ENCODE data around the gene ARMC3.
A peak's percentile ranks its signal among the peaks of the same experiment; 100 is the strongest.
"Not testable (repeated sequence)": the region's sequence is repeated elsewhere in the genome, so short reads cannot be mapped to it uniquely, and the experiment has no call there.

Gene ARMC3

DNA sequence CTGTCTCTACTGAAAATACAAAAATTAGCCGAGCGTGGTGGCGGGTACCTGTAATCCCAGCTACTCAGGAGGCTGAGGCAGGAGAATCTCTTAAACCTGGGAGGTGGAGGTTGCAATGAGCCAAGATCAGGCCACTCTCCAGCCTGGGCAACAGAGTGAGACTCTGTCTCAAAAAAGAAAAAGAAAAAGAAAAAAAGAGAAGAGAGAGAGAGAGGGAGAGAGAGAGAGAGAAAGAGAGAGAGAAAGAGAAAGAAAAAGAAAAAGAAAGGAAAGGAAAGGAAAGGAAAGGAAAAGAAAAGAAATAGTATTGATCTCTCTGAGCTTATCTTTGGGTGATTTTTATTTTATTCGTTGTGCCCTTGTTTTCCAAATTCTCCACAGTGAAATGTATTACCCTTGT is 1.2 kb downstream of the ARMC3 start:
- not testable (repeated sequence) for DNase-seq

DNA sequence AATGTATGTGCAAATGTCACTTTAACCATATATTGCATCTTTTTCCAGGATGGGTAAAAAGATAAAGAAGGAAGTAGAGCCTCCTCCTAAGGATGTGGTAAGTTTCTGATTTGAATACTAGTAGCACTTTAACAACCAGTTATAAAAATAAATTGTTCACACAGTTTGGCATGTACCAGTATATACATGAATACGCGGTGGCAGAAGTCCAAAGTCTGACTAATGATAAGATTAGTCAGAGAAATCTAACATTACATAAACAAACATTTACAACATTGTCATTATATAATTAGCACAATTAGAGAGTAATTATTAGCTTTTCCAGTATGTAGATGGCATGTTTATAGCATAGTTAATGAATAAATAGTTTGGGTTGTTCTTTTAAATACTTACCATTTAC is 4.1 kb downstream of the ARMC3 start:
- DNase-seq = no peak

DNA sequence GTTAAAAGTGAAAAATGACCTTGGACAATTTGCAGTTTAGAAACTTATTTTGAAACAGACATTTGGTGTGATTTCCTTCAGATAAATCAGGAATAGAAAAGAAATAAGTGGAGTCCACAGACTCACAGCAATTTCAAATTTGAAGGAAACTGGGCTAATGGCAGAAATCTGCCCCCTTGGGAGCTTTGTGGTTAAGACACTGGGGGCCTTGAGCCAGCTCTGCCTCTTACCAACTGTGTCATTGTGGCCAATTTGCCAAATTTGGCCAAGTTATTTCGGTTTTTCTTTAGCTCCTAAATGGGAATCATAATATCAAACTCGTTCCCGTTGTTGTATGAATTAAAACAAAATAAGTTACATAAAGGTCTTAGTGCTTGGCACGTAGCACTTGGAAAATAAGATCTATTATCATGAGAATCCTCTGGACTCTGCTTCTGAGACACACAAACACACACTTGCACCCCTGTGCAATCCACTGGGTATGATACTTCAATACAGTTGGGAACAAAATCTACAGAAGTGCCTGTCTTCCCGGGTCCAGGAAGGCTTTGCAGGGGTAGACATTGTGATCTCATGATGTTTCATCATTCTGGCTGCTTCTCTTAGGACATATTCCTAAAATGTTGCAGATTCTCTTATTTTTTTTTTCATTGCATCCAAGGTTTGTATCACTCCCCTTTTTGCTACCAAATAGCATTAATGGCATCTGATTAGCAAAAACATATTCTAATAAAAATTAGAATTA is 4.9 kb downstream of the ARMC3 start:
- DNase-seq = no peak

DNA sequence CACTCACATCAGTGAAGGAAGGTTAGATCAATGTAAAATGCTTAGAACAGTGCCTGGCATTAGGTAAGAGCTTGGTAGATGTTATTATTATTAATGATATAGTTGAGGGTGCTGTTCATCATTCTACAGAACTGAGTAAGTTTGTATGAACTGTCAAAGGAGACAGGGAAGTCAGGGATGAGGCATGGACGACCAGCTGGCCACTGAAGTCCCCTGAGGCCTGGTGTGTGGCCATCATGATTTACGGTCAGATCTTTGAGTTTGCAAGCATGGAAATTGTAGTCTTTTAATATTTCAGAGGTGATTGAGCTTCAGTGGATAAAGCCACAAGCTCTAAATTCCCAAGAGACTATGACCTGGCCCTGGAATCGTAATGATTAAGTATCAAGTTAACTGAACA is 6.9 kb downstream of the ARMC3 start:
- no peak for DNase-seq

DNA sequence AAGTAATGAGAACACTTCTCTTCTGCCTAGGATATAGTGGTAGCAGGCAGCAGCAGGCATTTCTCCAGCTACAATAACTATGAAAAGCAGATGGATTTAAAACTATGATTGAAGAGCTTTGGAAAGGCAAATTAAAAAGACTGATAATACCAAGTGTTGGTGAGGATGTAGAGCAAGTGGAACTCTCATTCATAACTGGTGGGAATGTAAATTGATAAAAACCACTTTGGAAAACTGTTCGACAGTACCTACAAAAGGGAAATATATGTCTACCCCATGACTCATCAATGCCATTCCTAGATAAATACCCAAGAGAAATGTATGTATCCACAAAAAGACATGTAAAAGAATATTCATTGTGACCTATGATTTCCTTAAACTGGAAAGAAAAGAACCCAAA is 14.6 kb downstream of the ARMC3 start:
- DNase-seq = no peak

DNA sequence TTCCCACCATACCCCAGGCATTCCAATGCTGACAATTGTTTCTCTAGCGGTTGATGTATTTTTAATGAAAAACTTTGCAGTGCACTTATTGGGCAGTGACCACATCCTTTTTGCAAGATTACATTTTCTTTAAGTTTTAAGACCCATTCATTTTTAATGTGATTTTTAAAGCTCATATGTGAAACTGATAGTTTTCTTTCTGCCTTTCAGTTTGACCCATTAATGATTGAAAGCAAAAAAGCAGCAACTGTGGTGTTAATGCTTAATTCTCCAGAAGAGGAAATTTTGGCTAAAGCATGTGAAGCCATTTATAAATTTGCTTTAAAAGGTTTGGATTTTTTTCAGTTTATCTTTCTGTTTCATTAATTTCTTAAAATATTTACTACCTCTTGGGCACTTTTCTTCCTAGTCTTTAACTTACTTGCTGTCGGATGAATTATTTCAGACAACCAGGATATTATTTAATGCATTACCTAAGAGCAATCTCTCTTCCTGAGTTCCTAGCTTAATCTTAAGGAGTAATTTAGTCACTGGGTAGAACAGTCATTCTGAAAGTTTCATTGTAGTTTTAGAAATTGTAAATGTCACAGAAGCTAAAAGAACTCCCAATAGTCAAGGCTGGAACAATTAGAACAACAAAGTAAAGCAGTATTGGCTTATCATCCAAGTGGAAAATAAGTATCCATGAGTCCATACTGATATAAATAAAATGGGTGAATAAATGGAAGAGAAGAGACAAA is 18.3 kb downstream of the ARMC3 start:
- DNase-seq = no peak

DNA sequence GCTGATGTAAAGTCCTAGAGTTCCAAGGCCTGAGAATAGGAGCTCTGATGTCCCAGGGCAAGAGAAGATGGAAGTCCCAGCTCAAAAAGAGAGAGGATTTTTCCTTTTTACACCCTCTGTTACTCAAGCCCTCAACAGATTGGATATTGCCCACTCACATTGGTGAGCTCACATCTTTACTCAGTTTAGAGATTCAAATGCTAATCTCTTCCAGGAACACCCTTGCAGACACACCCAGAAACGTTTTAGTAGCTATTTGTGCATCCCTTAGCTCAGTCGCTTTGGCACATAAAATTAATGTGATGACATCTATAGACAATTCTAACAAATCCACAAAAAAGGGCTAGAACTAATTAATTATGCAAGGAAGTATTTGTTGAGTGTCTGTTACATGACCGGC is 27.1 kb downstream of the ARMC3 start:
- DNase-seq = no peak

DNA sequence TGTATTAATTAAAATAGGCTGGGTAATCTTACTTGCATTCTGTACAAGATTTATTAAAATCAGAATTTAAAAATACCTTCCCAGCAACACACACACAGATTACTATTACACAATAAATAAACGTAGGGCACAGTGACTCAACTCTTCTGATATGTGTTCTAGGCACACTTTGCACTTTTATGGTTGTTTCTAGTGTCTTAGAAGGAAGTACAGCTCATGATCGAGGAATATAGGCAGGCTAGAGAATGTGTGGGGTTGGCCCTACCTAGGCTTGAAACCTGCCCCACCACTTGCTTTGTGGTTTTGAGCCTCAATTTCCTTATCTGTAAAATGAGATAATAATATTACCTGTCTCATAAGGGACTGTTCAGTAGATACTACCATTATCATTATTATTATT is 30.5 kb downstream of the ARMC3 start:
- DNase-seq = no peak

DNA sequence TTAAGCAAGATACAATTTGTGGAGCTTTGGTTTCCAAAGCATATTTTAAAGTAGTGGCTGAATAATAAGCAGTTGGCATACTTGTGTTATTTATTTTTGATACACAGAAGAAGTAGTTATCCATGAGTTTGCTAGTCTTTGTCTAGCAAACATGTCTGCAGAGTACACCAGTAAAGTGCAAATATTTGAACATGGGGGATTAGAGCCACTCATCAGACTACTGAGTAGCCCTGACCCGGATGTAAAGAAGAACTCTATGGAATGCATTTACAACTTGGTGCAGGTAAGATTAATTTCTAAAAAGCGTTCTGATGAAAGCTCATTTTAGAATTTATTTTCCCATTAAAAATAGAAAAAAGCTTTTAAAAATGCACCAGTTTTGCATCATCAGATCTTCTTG is 31.4 kb downstream of the ARMC3 start:
- no peak for DNase-seq

DNA sequence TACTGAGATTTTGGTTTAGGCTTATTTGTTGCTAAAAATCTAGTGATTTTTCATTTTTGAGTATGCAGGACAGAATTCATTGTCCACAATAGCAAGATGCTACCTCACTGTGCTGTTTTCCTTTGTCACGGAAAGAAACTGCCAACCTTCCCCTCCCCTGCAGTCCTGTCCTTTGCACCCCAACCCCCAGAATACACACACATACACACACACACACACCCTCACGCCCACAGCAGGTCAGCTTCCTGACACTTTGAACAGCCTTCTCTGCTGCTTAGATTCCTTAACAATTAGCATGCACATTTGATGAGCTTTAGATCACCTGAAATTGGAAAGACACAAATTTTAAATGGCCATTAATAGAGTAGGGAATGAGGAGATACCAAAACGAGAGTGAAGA is 32.1 kb downstream of the ARMC3 start:
- DNase-seq = no peak

DNA sequence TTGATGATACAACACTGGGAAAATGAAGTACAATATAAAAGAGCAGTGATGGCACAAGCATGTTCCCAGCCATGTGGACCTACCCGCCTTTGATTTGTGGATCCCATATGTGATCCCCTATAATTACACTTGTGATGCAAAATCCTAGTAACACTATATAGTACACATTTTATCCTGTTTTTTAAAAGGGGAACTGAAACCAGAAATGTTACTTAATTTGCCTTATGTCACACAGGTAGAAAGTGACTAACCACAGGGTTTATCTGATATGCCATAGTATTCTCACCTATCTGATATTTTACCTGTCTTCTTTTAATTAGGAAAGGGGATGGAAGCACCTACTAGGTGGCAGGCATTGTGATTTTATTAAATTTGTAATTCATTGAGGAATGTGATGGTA is 35.0 kb downstream of the ARMC3 start:
- DNase-seq = no peak

DNA sequence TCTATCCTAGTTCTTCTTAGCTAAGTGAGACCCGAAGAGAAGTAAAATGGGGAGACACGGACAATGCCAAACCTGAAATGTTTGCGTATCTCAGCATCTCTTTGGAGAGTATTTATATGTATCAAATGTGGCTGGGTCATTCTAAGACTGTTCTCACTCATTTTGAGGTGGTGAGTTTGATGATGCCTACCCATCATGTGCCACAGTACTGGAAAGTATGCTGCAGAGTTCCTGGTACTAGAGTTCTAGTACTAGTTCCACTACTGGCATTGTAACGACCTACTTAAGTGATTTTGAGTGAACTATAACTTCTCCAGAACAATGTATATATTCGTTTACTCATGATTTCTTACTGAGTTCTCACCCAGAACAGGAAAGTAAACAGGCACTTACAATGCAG is 41.9 kb downstream of the ARMC3 start:
- DNase-seq = no peak

DNA sequence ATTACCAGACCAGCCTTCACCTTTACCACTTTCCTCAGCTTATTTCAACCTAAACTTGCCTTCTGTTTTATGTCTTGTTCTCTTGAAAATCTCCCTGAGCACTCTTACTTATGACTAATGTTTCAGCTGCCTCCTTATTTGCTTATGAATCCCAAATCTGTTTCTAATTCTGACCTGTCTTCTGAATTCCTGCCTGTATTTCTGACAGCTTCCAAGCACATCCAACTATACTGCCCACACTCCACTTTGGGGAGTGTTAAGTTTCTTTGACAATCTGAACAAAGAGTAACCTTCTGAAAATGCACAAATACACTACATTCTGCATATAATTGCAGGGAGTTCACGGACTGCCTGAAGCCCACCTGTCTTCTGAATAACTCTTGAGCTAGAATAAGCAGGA is 48.7 kb downstream of the ARMC3 start:
- no peak for DNase-seq

DNA sequence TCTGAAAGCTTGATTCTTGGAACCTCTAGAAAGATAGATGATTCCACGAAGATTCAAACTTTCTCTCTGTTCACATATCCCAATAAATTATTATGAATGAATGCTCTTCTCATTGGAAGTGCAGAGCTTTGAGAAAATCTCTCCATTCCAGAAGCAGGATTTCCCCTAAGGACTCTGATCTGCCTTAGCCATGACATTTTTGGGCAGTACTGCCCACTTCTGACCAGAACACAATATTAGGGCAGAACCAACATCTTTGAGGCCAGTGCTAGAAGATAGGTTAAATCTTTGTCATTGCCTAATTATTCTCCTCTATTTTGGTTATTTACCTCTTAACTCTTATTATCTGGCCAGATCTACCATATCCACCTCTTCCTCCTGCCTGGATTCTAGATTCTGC is 49.9 kb downstream of the ARMC3 start:
- no peak for DNase-seq

DNA sequence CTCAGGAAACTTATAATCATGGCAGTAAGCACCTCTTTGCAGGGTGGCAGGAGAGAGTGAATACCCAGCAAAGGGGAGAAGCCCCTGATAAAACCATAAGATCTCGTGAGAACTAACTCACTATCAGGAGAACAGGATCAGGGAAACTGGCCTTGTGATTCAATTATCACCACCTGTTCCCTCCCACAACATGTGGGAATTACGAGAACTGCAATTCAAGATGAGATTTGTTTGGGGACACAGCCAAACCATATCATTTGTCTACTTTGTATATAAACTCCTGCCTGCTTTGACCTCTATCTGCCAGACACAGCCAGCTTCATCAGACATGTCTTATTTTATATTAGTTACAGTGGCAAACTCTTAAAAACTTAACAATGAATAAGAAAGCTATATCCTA is 50.4 kb downstream of the ARMC3 start:
- no peak for DNase-seq

DNA sequence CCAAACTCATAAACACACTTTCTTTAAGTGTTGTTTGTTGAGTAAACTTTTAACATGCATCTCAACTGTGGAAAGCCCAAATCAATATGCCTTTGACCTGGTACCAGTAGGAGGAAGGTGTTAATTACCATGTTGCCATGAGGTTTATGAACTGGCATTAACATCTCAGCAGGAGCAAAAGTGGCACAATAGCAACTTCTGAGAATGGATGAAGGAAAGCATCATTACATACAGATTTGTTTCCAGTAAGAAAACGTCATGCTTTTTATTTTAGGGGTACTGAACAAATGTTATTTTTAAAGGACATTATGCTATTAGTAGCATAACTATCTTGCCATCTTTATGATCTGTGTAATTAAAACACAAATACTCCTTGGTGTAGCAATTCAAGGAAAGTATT is 51.1 kb downstream of the ARMC3 start:
- DNase-seq = no peak

DNA sequence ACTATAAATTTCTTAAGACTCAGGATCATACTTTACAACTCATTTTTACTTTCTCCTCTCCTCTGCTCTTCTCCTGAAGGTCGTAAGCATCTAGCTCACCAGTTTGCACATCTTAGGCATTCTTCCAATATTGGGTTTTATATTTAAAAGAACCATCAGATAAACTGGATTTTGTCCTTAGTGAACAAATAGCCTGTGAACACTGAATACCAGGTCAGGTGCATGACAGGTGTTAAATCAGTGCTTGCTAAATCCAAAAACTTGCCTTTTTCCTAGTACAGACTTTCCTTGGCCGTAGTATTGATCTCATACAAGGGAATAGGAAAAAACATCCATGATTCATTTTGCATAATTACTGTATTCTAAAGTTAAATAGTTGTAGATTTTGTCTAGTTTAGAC is 53.0 kb downstream of the ARMC3 start:
- no peak for DNase-seq

DNA sequence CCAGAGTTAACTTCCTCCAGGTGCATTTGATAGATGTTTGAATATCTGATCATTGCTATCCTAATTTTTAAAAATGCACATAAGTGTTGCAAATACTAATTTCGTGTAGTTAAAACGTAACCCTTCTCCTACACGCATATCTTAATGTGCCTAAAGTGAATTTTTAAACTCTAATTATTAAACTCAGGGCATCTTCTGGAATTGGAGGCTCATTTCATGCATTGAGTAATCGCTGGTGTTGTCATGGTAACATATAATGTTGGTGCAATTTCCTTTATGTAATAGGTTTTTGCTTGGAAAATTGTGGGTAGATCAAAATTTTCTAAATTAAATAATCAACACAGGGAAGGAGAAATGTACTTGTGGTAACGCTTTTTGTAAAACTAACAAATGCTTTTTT is 56.2 kb downstream of the ARMC3 start:
- DNase-seq = no peak

DNA sequence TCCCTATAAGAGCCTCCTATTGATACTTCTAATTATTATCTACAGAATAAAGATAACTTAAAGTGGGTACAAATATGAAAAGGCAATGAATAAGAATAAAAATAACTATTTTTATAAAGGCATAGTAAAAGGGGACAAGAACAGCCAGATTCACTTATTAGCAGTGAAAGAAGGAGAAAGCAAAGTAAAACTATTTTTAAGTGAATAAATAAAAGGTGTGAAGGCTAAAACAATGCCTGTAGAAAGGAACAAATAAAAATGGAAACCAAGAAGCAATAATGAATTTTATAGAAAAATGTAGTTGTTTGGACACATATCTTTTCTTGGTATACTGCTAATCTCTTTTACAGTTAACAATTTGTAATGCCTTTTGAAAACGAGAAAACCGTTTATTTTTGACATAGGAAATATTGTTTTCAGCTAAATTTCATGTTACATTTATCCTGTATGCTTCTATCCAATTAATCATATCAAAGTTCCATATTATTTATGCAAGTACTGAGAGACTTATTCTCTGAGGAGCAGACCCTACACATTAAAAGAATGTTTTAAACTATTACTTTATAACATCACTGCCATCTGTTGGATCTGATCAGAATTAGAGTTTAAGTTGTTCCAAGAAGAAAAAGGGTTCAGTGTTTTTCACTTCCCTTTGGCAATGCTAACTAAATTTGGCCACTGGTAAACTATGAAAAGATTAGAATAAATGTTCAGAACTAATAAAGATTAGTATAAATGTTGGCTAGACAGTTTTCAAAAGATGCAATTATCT is 59.1 kb downstream of the ARMC3 start:
- DNase-seq = no peak

DNA sequence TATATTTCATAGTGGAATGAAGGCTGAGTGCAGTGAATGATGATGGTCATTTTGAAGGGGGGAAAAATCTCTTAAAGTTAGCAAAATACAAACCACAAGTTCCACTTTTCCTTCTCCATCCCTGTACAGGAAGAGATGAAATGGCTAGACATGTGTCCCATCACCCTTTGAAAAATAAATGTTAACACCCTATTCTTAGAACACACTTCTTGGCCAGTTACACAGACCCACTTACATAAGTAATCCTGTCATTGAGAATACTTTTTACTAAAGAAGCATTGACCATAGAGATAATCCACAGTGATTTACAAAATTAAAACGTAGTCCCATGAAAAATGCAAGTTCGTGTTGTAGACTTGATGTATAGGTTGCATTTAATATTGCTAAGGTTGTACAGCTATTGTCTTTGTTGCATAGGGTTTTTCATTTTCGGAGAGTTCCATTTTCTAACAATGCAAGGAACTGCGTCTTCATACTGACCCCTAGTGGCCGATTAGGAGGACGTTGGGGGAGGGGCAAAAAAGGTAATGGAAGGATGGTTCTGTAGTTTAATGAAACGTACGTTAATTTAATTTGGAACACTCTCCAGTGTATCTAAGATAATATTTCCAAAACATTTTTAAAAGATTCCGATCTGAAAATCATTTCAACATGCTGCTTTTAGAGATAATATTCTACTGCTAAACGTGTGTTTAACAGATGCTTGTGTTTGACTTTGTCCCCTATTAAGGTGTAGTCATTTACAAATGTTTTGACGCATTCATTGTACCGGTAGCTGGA is 60.9 kb downstream of the ARMC3 start:
- DNase-seq = peak; percentile 58

DNA sequence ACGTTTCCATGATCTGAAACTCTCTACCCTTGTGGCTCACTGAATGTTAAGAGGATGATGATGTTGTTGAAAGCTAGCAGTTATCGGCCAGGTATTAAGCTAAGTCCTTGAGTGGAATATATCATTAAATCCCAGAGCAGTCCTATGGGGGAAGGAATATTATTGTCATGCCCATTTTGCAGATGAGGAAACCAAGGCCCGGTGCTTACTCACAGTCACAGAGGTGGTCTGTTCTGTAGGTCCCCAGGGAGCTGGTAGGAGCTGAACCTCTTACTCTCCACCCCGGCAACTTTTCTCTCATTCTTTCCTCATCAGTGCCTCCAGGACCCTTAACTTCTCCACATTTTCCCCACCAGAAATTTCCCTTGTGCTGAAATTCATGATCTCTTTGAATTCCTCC is 62.6 kb downstream of the ARMC3 start:
- no peak for DNase-seq

DNA sequence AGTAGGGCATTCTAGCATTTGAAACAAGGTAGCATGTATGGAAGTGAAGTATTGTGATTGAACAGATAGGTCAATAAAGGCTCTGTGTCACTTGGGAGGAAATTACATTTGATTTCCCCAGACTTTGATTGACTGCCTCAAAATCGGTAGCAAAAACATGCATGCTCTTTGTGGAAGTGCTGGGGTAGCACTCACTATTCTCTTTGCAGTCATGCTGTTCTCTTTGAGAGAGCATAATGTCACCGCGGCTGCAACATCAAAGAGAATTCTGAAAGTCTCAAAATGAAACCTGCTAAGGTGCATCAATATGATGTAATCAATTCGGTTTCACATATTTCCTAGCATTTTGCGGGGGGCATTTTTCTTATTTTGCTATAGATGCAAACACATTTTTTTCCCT is 64.2 kb downstream of the ARMC3 start:
- DNase-seq = peak; percentile 35

DNA sequence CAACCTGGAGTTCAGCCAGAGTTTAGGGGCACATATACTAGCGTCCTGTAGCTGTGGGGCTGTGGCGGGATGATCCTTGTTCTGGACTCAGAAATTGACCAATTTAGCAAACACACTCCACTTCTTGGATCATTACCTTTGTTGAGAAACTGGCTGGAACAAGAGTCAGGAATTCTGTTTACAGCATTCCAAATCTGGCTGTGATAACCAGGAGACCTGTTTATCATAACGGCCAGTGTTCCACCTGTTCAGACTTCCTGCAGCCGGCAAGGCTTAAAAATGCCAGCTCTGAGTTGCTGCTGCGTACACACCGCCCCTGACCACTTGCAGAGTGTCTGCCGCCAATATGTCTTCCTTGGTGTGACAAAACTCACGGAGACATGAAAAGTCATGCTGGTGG is 64.8 kb downstream of the ARMC3 start:
- no peak for DNase-seq

Measured in activated naive CD4-positive, alpha-beta T cell treated with anti-CD3 and anti-CD28 coated beads, Interleukin-2, amount 50 U/mL, for 16 hours (primary cell).